A673 (cell line): Measurements from ENCODE around the gene LMO2.

Experiments
- CTCF ChIP-seq: fragments of 300-800, 200-600 bp; sonication (generic); conservative IDR thresholded peaks from 2 replicates; pipeline ENCODE4 v1.5.1; 2017; ENCODE audit warnings: low read depth, mild to moderate bottlenecking, antibody characterized with exemption, low read length, moderate library complexity, mixed read lengths
- EZH2 ChIP-seq: fragments of 200-600 bp; sonication (generic); IDR thresholded peaks from 2 replicates; pipeline ENCODE4 v1.6.1; 2017; ENCODE audit warnings: borderline replicate concordance, low read depth, mild to moderate bottlenecking, mixed read lengths, antibody characterized with exemption, low read length; ENCODE audit not compliant: poor library complexity, severe bottlenecking

- TF ChIP-seq CTCF (no peak), EZH2 (no peak)
Observed at GRCh38 chr11:33893711-33894397, 2.0 kb upstream of the LMO2 start.
